Activated CD4-positive, alpha-beta T cell treated with anti-CD3 and anti-CD28 coated beads, Interleukin-10, Interleukin-2, amounts not matched to agents 100 ng/mL and 50 ng/mL, durations not matched to agents 16 hours and 8 hours (primary cell): ENCODE data around the gene COQ3.
A peak's percentile ranks its signal among the peaks of the same experiment; 100 is the strongest.
"Not testable (repeated sequence)": the region's sequence is repeated elsewhere in the genome, so short reads cannot be mapped to it uniquely, and the experiment has no call there.

ENCODE experiments used
- DNase-seq: peaks from one replicate; pipeline ENCODE4 v3.0.0-alpha.2; 2020

COQ3 gene

GRCh38 chr6:99378636-99379035 lies 15.4 kb downstream of the COQ3 start:
- peak; percentile 14 for DNase-seq

- DNase-seq, result no peak
Observed at GRCh38 chr6:99369533-99369932, 24.5 kb downstream of the COQ3 start.

- DNase-seq, result no peak
Observed at GRCh38 chr6:99366852-99367251, 27.1 kb downstream of the COQ3 start.

GRCh38 chr6:99364026-99364425 lies 30.0 kb downstream of the COQ3 start:
- peak; percentile 91 for DNase-seq

GRCh38 chr6:99362678-99363268 lies 31.2 kb downstream of the COQ3 start:
- DNase-seq, result peak; percentile 84

GRCh38 chr6:99359800-99360199 lies 34.2 kb downstream of the COQ3 start:
- no peak for DNase-seq

- DNase-seq, result no peak
Observed at GRCh38 chr6:99356641-99357040, 37.4 kb downstream of the COQ3 start.

- DNase-seq, result no peak
Observed at GRCh38 chr6:99354983-99355382, 39.0 kb downstream of the COQ3 start.

GRCh38 chr6:99353126-99353525 lies 40.9 kb downstream of the COQ3 start:
- DNase-seq, result no peak

GRCh38 chr6:99350573-99350972 lies 43.4 kb downstream of the COQ3 start:
- no peak for DNase-seq

GRCh38 chr6:99349171-99350141 lies 44.5 kb downstream of the COQ3 start, which contains the start of gene FAXC:
TSS of gene FAXC (minus strand) at chr6:99349674. CDS start at chr6:99349372, 302 bp downstream.
- peak; percentile 32 for DNase-seq

- DNase-seq, result no peak
Observed at GRCh38 chr6:99348288-99349170, 45.5 kb downstream of the COQ3 start.

GRCh38 chr6:99347804-99348203 lies 46.2 kb downstream of the COQ3 start:
- no peak for DNase-seq

GRCh38 chr6:99346595-99346994 lies 47.4 kb downstream of the COQ3 start:
- no peak for DNase-seq

GRCh38 chr6:99345164-99345563 lies 48.8 kb downstream of the COQ3 start:
- DNase-seq, result peak; percentile 42

GRCh38 chr6:99344289-99344688 lies 49.7 kb downstream of the COQ3 start:
- DNase-seq, result peak; percentile 47

GRCh38 chr6:99341862-99342455 lies 52.0 kb downstream of the COQ3 start:
- DNase-seq, result no peak

- DNase-seq, result no peak
Observed at GRCh38 chr6:99338188-99338587, 55.8 kb downstream of the COQ3 start.

GRCh38 chr6:99335298-99335697 lies 58.7 kb downstream of the COQ3 start:
- DNase-seq, result not testable (repeated sequence)

GRCh38 chr6:99334526-99335127 lies 59.4 kb downstream of the COQ3 start:
- DNase-seq, result peak; percentile 74

GRCh38 chr6:99333068-99333467 lies 60.9 kb downstream of the COQ3 start:
- DNase-seq, result peak; percentile 30

GRCh38 chr6:99331531-99331930 lies 62.5 kb downstream of the COQ3 start:
- no peak for DNase-seq
